SU-DHL-6 (cell line): ENCODE data around the gene PSME2.

Experiments used
- H2AFZ ChIP-seq: fragments of 200-600 bp; sonication (generic); 2 replicates; pipeline ENCODE4 v1.6.1; 2014; ENCODE audit warnings: low read depth, mild to moderate bottlenecking, moderate library complexity, mixed read lengths, antibody characterized with exemption, low read length; ENCODE audit not compliant: severe bottlenecking
- H3F3A ChIP-seq: fragments of 200-600 bp; shearing (Covaris generic); 2 replicates; pipeline ENCODE4 v1.6.0; 2016; ENCODE audit warnings: antibody characterized with exemption, mild to moderate bottlenecking; ENCODE audit not compliant: insufficient read depth
- H3K27ac ChIP-seq: fragments of 200-600 bp; sonication (generic); 2 replicates; pipeline ENCODE4 v1.5.1; 2016; ENCODE audit warnings: low read depth, mild to moderate bottlenecking, low read length, moderate library complexity, mixed read lengths
- H3K27me3 ChIP-seq: fragments of 200-600 bp; sonication (generic), shearing (Covaris generic); 2 replicates; pipeline ENCODE4 v1.6.0; 2014; ENCODE audit warnings: mild to moderate bottlenecking, low read length
- H3K36me3 ChIP-seq: fragments of 200-600 bp; sonication (generic); 2 replicates; pipeline ENCODE4 v1.6.1; 2014; ENCODE audit warnings: mild to moderate bottlenecking, low read length, mixed read lengths
- H3K4me2 ChIP-seq: fragments of 300-600, 200-600 bp; shearing (Covaris generic), sonication (generic); 2 replicates; pipeline ENCODE4 v1.6.0; 2014; ENCODE audit warnings: low read length, low read depth, mild to moderate bottlenecking; ENCODE audit not compliant: poor library complexity, severe bottlenecking
- H3K4me3 ChIP-seq: fragments of 200-600 bp; sonication (generic); 2 replicates; pipeline ENCODE4 v1.5.1; 2014; ENCODE audit warnings: antibody characterized with exemption, low read length, mild to moderate bottlenecking, mixed read lengths; ENCODE audit not compliant: insufficient read depth, poor library complexity, severe bottlenecking
- H3K79me2 ChIP-seq: fragments of 200-600 bp; sonication (generic); 2 replicates; pipeline ENCODE4 v1.6.1; 2014; ENCODE audit warnings: mild to moderate bottlenecking, low read length, moderate library complexity; ENCODE audit not compliant: insufficient read depth
- H3K9ac ChIP-seq: fragments of 200-600 bp; sonication (generic); 2 replicates; pipeline ENCODE4 v1.7.0; 2014; ENCODE audit warnings: mild to moderate bottlenecking, low read length
- H3K9me2 ChIP-seq: fragments of 200-600 bp; sonication (generic); replicated peaks from 2 replicates; pipeline ENCODE4 v1.6.1; 2014; ENCODE audit warnings: low read length; ENCODE audit not compliant: insufficient read depth
- H3K9me3 ChIP-seq: fragments of 200-600 bp; sonication (generic); 2 replicates; pipeline ENCODE4 v1.6.1; 2014; ENCODE audit warnings: low read length, mixed read lengths; ENCODE audit not compliant: insufficient read depth
- H4K20me1 ChIP-seq: fragments of 200-600 bp; sonication (generic); 2 replicates; pipeline ENCODE4 v1.6.1; 2014; ENCODE audit warnings: low read depth, mild to moderate bottlenecking, antibody characterized with exemption, low read length, moderate library complexity, mixed read lengths
- CTCF ChIP-seq: fragments of 200-600 bp; sonication (generic); IDR thresholded peaks from one replicate; pipeline ENCODE4 v1.5.1; 2017; ENCODE audit warnings: antibody characterized with exemption, mild to moderate bottlenecking, low read length, moderate library complexity; ENCODE audit not compliant: insufficient read depth, poor library complexity, severe bottlenecking
- EZH2phosphoT487 ChIP-seq: fragments of 200-600 bp; sonication (generic), shearing (Covaris generic); conservative IDR thresholded peaks from 2 replicates; pipeline ENCODE4 v1.6.1; 2018; ENCODE audit warnings: mild to moderate bottlenecking, antibody characterized with exemption, low read length, moderate library complexity, mixed read lengths

Gene PSME2

GRCh38 chr14:24189460-24189859 lies 43.0 kb upstream of the PSME2 start:
- H3K27me3 ChIP-seq, result no peaks in the 10 kb centered on the region
- peak overlapping the region; percentile 63 for H3K27ac ChIP-seq
- H4K20me1 ChIP-seq, result no peaks in the 10 kb centered on the region
- no peaks in the 10 kb centered on the region for H3K36me3 ChIP-seq
- H3K79me2 ChIP-seq, result peaks cover 5% of the 10 kb centered on the region; the same call in 1 of the 2 replicates
- H3K4me3 ChIP-seq, result no peak overlapping the region
- peak overlapping the region; percentile 71 for H3K4me2 ChIP-seq
- no peak for TF ChIP-seq EZH2phosphoT487
- TF ChIP-seq CTCF, result no peak
- H3K9me3 ChIP-seq, result no peaks in the 10 kb centered on the region
- no peaks in the 10 kb centered on the region for H3K9me2 ChIP-seq
- H3F3A ChIP-seq, result peaks cover 14% of the 10 kb centered on the region
- peak overlapping the region; percentile 72 for H3K9ac ChIP-seq
- peak overlapping the region; percentile 56 for H2AFZ ChIP-seq

GRCh38 chr14:24189059-24189375 lies 42.6 kb upstream of the PSME2 start:
- no peak for TF ChIP-seq CTCF
- TF ChIP-seq EZH2phosphoT487, result no peak
- peak overlapping the region; percentile 81 for H3K4me3 ChIP-seq
- H3K9me3 ChIP-seq, result no peaks in the 10 kb centered on the region
- H3F3A ChIP-seq, result peaks cover 14% of the 10 kb centered on the region
- H2AFZ ChIP-seq, result peak overlapping the region; percentile 56
- no peaks in the 10 kb centered on the region for H4K20me1 ChIP-seq
- peak overlapping the region; percentile 72 for H3K9ac ChIP-seq
- peak overlapping the region; percentile 71 for H3K4me2 ChIP-seq
- no peaks in the 10 kb centered on the region for H3K27me3 ChIP-seq
- peaks cover under 1% of the 10 kb centered on the region; the same call in 1 of the 2 replicates for H3K79me2 ChIP-seq
- H3K9me2 ChIP-seq, result no peaks in the 10 kb centered on the region
- peak overlapping the region; percentile 63 for H3K27ac ChIP-seq
- no peaks in the 10 kb centered on the region for H3K36me3 ChIP-seq

- Histone ChIP-seq H3K79me2 (no peaks in the 10 kb centered on the region), H3K36me3 (no peaks in the 10 kb centered on the region), H4K20me1 (no peaks in the 10 kb centered on the region), H3K27me3 (no peaks in the 10 kb centered on the region), H3K9me3 (no peaks in the 10 kb centered on the region), H3F3A (peaks cover 14% of the 10 kb centered on the region), H3K9me2 (no peaks in the 10 kb centered on the region), H3K27ac (peak within 1 kb of the TSS; percentile 63), H2AFZ (peak within 1 kb of the TSS; percentile 56), H3K4me3 (peak within 1 kb of the TSS; percentile 81), H3K9ac (peak within 1 kb of the TSS; percentile 72), H3K4me2 (peak within 1 kb of the TSS; percentile 71)
- TF ChIP-seq EZH2phosphoT487 (no peak), CTCF (no peak)
Observed at GRCh38 chr14:24188251-24189058, 42.0 kb upstream of the PSME2 start, which contains the start of gene IPO4. TSS of gene IPO4 (minus strand) at chr14:24188816. CDS start at chr14:24188787, 29 bp downstream.
